ENCODE results near the gene PDZRN4.

DNA sequence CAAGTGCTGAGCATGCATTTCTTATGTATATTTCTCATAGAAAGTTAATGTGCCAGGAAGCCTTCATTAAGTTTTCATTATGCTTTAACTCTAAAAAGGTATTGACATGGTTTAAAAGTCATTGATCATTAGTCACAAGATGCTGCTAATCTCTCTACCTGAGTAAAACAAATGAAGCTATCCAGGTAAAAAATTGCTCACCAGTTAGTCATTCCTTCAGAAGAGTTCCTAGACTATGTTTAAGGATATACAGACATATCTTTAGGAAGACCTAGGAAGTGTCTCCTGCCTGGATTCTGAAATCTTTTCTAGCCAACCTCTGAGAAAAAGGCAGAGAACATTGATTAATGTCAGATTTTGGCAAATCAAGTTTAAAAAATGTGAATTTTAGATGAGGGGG, 274.2 kb downstream of the PDZRN4 start:
- TF ChIP-seq, protein P1, sequence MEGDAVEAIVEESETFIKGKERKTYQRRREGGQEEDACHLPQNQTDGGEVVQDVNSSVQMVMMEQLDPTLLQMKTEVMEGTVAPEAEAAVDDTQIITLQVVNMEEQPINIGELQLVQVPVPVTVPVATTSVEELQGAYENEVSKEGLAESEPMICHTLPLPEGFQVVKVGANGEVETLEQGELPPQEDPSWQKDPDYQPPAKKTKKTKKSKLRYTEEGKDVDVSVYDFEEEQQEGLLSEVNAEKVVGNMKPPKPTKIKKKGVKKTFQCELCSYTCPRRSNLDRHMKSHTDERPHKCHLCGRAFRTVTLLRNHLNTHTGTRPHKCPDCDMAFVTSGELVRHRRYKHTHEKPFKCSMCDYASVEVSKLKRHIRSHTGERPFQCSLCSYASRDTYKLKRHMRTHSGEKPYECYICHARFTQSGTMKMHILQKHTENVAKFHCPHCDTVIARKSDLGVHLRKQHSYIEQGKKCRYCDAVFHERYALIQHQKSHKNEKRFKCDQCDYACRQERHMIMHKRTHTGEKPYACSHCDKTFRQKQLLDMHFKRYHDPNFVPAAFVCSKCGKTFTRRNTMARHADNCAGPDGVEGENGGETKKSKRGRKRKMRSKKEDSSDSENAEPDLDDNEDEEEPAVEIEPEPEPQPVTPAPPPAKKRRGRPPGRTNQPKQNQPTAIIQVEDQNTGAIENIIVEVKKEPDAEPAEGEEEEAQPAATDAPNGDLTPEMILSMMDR (IDR thresholded peaks at IDR 0.05) = no peak
- no peak for TF ChIP-seq POLR2A (IDR thresholded peaks at IDR 0.05)
